GM12801 (cell line): ENCODE measurements around the gene RAPH1.

Source experiments
- TF ChIP-seq, protein P1 (sequence below): IDR thresholded peaks from one replicate; pipeline ENCODE4 v1.5.1; 2011; ENCODE audit warnings: control low read depth; ENCODE audit not compliant: insufficient read length; ENCODE audit errors: extremely low read depth

The RAPH1 gene

DNA sequence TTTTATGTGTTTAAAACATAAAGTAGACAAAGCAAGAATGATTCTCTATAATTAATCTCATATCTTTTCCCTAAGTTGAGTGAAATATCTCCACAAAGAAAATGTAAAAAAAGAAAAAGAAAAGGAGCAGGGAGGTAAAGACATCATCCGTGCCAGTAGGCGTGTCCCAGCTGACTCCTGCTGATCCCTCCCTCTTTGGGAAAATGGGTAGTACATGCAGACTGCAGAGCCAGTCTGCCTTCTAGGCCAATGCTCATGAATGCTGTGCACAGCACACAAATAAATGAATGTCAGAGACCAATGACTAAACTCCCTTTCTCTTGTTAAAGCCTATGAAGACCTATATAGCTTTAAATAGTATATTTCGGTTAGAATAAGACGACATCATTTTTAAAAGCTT lies 64.7 kb downstream of the RAPH1 start:
- TF ChIP-seq, protein P1, sequence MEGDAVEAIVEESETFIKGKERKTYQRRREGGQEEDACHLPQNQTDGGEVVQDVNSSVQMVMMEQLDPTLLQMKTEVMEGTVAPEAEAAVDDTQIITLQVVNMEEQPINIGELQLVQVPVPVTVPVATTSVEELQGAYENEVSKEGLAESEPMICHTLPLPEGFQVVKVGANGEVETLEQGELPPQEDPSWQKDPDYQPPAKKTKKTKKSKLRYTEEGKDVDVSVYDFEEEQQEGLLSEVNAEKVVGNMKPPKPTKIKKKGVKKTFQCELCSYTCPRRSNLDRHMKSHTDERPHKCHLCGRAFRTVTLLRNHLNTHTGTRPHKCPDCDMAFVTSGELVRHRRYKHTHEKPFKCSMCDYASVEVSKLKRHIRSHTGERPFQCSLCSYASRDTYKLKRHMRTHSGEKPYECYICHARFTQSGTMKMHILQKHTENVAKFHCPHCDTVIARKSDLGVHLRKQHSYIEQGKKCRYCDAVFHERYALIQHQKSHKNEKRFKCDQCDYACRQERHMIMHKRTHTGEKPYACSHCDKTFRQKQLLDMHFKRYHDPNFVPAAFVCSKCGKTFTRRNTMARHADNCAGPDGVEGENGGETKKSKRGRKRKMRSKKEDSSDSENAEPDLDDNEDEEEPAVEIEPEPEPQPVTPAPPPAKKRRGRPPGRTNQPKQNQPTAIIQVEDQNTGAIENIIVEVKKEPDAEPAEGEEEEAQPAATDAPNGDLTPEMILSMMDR, result no peak

DNA sequence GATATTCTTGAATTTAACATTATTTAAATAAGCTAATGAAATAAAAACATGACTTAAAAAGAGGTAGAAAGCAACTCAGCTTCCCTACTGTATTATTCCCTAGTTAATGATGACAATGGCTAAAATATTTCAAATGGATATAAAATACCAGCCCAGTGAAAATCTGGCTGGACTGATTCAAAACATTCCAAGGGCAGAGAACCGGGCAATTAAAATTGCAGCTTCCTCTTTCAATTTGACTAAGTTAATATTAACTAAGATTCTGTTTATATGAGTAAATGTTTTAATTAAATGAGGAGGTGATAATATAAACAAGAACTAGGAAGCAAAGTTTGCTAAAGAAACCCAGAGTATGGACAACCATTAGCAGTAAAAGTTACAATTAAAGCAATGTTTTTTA lies 65.6 kb downstream of the RAPH1 start:
- TF ChIP-seq, protein P1, result no peak

DNA sequence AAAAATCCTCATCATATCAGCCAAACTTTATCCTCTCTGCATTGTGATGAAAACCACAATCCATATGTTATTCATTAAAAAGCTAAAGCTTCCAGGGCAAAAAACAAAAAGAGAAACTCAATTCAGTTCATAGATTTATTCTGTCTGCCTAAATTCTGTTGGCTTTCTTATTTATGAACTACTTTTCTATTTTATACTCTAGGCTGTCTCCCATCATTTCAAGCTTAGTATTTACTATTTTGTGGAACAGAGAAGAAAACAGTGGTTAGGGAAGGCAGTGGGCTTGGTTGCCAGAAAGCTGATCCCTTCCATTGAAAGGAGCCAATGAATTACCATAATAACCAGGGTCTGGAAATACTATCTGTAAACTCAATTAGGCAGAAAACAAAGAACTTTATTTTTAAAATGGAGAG lies 71.8 kb downstream of the RAPH1 start:
- TF ChIP-seq, protein P1, result no peak

DNA sequence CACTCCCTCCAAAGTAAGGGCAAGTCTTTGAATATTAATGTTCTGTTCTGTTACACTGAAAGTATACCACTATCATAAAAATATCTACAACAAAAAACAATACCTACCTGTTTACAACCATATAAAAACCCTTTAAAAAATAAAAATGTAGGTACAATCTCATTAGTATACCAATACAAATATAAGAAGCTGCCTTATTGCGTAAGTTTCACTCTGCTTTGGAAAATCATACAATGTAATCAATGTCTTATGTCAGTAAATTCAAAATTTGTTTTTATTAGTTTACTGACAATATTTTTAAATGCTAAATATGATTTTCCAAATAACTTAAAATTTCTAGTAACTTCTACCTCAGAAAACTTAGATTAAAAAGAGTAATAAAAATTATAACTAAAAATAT lies 72.8 kb downstream of the RAPH1 start:
- TF ChIP-seq, protein P1, result no peak

DNA sequence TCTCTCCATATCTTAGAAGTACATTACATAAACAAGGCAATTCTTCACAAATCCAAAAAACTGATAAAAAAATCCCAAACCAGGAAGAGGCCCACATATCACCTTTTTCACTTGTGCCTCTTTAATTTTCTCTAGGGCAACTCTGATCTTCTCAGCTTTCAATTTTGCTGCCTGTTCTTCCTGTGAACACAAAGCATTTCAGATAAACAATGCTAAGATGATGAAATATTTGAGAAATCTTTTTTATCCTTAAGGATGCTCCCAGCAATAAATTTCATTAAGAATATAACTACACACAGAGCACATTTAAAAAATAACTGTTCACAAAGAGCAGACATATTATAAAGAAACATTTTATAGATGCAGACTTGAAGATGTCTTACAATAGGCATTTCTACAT lies 73.4 kb downstream of the RAPH1 start:
- TF ChIP-seq, protein P1, result no peak

DNA sequence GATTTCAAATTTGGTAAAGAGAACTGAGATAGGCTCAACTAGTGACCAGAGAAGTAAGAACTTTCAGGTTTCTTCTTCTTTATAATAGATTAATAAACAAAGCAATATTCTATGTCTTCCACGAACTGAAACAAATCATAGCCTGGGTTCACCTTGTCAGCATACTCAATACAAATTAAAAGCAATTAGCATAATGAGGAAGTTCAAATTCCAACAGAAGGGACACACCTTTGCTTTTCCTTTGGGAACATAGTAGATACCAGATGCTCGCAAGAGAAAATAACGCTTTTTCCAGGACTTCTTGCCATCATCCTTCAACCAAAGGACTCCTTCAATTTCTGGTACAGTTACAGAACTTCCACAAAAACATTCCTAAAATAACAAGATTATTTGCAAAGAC lies 79.9 kb downstream of the RAPH1 start:
- TF ChIP-seq, protein P1, result no peak

DNA sequence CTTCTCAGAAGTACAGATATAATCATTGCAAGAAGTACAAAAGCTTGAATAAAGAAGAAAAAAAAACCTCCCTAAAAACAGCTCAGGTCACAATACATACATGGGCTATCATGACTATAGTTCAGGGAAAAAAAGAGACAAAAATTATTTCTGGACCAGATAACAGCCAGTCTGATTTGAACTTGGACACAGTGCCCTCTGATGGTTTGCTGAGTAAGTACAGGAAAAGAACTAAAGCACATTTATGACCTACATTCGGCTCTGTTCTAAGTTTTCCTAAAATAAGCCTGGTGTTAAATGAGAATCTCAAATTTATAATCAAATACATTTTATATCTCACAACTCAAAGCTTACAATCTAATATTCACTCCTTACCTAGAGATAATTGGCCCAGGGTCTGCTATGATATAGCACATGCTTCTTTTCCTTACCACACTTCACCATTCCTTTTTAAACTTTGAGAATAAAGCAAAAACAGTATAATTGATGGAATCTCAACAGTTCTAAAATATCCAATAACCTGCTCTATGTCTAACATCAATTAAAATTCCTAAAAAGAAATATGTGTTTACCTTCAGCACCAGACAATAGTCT lies 81.1 kb downstream of the RAPH1 start:
- TF ChIP-seq, protein P1, result no peak

DNA sequence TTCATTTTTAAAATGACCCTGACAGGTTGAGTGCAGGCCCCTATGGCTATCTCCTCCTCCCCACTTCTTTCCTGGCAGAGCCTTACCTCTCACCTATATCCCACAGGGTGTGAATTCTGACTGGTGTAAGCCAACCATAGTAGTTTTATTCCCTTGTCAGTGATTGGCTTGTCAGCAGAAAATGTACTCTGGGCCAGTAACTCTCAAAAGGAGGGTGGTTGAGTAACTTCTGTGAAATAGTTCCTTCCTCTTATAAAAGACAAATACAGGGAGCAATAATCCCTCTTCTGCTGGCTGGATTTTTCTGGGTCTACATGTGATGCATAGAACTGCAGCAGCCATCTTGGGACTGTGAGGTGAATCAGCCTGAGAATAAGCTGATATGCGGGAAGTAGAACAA lies 83.4 kb downstream of the RAPH1 start:
- TF ChIP-seq, protein P1, result no peak
